ENCODE measurements around the gene IMPG2.

Gene IMPG2

GRCh38 chr3:101240719-101241399, 79.5 kb downstream of the IMPG2 start:
- TF ChIP-seq GATA2 (IDR thresholded peaks at IDR 0.05; ENCODE audit: low read depth, low read length) (no peak), GATA3 (IDR thresholded peaks at IDR 0.05; ENCODE audit: low read depth, low read length) (no peak)

- TF ChIP-seq GATA2 (IDR thresholded peaks at IDR 0.05; ENCODE audit: low read depth, low read length) = no peak
Observed at GRCh38 chr3:101235048-101235447, 85.3 kb downstream of the IMPG2 start.

GRCh38 chr3:101230618-101231017, 89.8 kb downstream of the IMPG2 start:
- TF ChIP-seq GATA3 (IDR thresholded peaks at IDR 0.05; ENCODE audit: low read depth, low read length) (no peak), GATA2 (IDR thresholded peaks at IDR 0.05; ENCODE audit: low read depth, low read length) (no peak)

- TF ChIP-seq GATA3 (IDR thresholded peaks at IDR 0.05; ENCODE audit: low read depth, low read length) (no peak), GATA2 (IDR thresholded peaks at IDR 0.05; ENCODE audit: low read depth, low read length) (no peak)
Observed at GRCh38 chr3:101229681-101230080, 90.7 kb downstream of the IMPG2 start.

GRCh38 chr3:101228441-101228840, 91.9 kb downstream of the IMPG2 start:
- TF ChIP-seq GATA3 (IDR thresholded peaks at IDR 0.05; ENCODE audit: low read depth, low read length) = no peak
- TF ChIP-seq GATA2 (IDR thresholded peaks at IDR 0.05; ENCODE audit: low read depth, low read length) = no peak

- no peak for TF ChIP-seq GATA3 (IDR thresholded peaks at IDR 0.05; ENCODE audit: low read depth, low read length)
- TF ChIP-seq GATA2 (IDR thresholded peaks at IDR 0.05; ENCODE audit: low read depth, low read length) = no peak
Observed at GRCh38 chr3:101224739-101225138, 95.6 kb downstream of the IMPG2 start.

GRCh38 chr3:101223016-101223415, 97.4 kb downstream of the IMPG2 start:
- TF ChIP-seq GATA2 (IDR thresholded peaks at IDR 0.05; ENCODE audit: low read depth, low read length) (no peak), GATA3 (IDR thresholded peaks at IDR 0.05; ENCODE audit: low read depth, low read length) (no peak)

- TF ChIP-seq GATA2 (IDR thresholded peaks at IDR 0.05; ENCODE audit: low read depth, low read length) = no peak
- TF ChIP-seq GATA3 (IDR thresholded peaks at IDR 0.05; ENCODE audit: low read depth, low read length) = no peak
Observed at GRCh38 chr3:101219842-101220560, 100.4 kb downstream of the IMPG2 start.

- TF ChIP-seq GATA2 (IDR thresholded peaks at IDR 0.05; ENCODE audit: low read depth, low read length) = no peak
- no peak for TF ChIP-seq GATA3 (IDR thresholded peaks at IDR 0.05; ENCODE audit: low read depth, low read length)
Observed at GRCh38 chr3:101217472-101218245, 102.7 kb downstream of the IMPG2 start.

GRCh38 chr3:101216710-101217465, 103.5 kb downstream of the IMPG2 start:
- no peak for TF ChIP-seq GATA2 (IDR thresholded peaks at IDR 0.05; ENCODE audit: low read depth, low read length)
- no peak for TF ChIP-seq GATA3 (IDR thresholded peaks at IDR 0.05; ENCODE audit: low read depth, low read length)

- TF ChIP-seq GATA3 (IDR thresholded peaks at IDR 0.05; ENCODE audit: low read depth, low read length) = no peak
- no peak for TF ChIP-seq GATA2 (IDR thresholded peaks at IDR 0.05; ENCODE audit: low read depth, low read length)
Observed at GRCh38 chr3:101212730-101213129, 107.6 kb downstream of the IMPG2 start.

- no peak for TF ChIP-seq GATA3 (IDR thresholded peaks at IDR 0.05; ENCODE audit: low read depth, low read length)
- no peak for TF ChIP-seq GATA2 (IDR thresholded peaks at IDR 0.05; ENCODE audit: low read depth, low read length)
Observed at GRCh38 chr3:101204246-101204645, 116.1 kb downstream of the IMPG2 start.

GRCh38 chr3:101203411-101203810, 117.0 kb downstream of the IMPG2 start:
- no peak for TF ChIP-seq GATA3 (IDR thresholded peaks at IDR 0.05; ENCODE audit: low read depth, low read length)
- no peak for TF ChIP-seq GATA2 (IDR thresholded peaks at IDR 0.05; ENCODE audit: low read depth, low read length)

- no peak for TF ChIP-seq GATA2 (IDR thresholded peaks at IDR 0.05; ENCODE audit: low read depth, low read length)
- no peak for TF ChIP-seq GATA3 (IDR thresholded peaks at IDR 0.05; ENCODE audit: low read depth, low read length)
Observed at GRCh38 chr3:101202640-101203039, 117.7 kb downstream of the IMPG2 start.

All from SH-SY5Y (cell line).